SU-DHL-6 (cell line): ENCODE results near the gene LTBP4.

Source experiments
- EZH2phosphoT487 ChIP-seq: fragments of 200-600 bp; sonication (generic), shearing (Covaris generic); conservative IDR thresholded peaks from 2 replicates; pipeline ENCODE4 v1.6.1; 2018; ENCODE audit warnings: mild to moderate bottlenecking, antibody characterized with exemption, low read length, moderate library complexity, mixed read lengths
- TF ChIP-seq, protein P1 (sequence below): fragments of 200-600 bp; sonication (generic); IDR thresholded peaks from one replicate; pipeline ENCODE4 v1.5.1; 2017; ENCODE audit warnings: antibody characterized with exemption, mild to moderate bottlenecking, low read length, moderate library complexity; ENCODE audit not compliant: insufficient read depth, poor library complexity, severe bottlenecking

DNA sequence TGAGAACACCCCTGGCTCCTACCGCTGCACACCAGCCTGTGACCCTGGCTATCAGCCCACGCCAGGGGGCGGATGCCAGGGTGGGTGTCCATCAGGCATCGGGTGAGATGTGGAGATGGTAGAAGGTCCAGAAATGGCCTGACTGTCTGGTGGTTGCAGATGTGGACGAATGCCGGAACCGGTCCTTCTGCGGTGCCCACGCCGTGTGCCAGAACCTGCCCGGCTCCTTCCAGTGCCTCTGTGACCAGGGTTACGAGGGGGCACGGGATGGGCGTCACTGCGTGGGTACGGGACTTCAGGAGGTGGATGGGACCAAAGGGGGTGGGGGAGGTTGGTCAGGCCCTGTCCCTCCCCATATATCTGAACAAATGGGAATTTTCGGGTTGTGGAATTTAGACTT, 15.8 kb downstream of the LTBP4 start:
- TF ChIP-seq, protein P1, sequence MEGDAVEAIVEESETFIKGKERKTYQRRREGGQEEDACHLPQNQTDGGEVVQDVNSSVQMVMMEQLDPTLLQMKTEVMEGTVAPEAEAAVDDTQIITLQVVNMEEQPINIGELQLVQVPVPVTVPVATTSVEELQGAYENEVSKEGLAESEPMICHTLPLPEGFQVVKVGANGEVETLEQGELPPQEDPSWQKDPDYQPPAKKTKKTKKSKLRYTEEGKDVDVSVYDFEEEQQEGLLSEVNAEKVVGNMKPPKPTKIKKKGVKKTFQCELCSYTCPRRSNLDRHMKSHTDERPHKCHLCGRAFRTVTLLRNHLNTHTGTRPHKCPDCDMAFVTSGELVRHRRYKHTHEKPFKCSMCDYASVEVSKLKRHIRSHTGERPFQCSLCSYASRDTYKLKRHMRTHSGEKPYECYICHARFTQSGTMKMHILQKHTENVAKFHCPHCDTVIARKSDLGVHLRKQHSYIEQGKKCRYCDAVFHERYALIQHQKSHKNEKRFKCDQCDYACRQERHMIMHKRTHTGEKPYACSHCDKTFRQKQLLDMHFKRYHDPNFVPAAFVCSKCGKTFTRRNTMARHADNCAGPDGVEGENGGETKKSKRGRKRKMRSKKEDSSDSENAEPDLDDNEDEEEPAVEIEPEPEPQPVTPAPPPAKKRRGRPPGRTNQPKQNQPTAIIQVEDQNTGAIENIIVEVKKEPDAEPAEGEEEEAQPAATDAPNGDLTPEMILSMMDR: no peak
- TF ChIP-seq EZH2phosphoT487: no peak
